GM08714 (cell line): ENCODE measurements around the gene SH3RF3.

Source experiments
- H3K4me3 ChIP-seq: fragments of 200-500 bp; sonication (Bioruptor generic); 2 replicates; pipeline ENCODE4 v1.5.1; 2014; ENCODE audit warnings: mild to moderate bottlenecking, low read length, inconsistent platforms
- ZNF274 ChIP-seq: IDR thresholded peaks from 2 replicates; pipeline ENCODE4 v1.6.1; 2012; ENCODE audit warnings: mild to moderate bottlenecking, low read depth, low read length

SH3RF3 gene

DNA sequence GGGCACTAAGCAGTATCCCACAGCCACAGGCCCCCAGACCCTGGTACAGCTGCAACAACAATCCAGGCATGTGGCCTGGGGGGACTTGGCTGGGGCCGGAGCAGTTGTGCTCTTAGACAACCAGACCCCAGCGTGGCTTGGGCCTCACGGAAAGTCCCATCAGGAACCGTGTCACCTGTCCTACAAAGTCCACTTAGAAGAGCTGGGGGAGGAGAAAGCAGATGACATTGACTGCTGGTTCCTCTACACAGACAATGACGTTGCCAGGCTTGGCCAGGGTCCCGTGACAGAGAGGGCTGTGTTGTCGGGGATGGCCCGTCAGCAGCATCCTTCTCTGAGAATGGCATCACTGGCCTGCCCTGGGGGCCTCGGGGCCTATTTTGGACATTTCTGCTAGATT, 360.3 kb downstream of the SH3RF3 start:
- TF ChIP-seq ZNF274, result no peak

DNA sequence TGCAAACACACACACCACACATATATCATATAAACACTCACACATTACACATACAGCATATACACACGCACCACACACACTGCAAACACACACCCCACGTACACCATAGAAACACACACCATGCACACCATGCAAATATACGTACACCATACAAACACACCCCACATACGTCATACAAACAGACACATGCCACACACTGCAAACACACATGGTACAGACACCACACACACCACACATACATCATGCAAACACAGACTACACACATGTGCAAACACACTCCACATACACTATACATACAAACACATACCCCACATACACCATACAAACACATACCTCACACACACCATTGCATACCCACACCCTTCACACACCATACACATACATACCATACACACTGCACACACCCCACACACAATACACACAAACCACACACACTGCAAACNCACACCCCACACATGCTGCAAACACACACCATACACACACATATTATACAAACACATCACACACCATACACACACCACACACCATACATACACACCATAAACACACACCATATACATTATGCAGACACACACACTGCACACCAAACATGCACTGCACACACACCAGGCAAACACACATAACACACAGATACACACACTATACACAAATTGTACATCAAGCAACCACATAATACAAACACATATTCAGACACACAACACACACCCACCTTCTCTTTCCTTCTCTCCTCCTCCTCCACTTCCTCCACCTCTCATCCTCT, 364.4 kb downstream of the SH3RF3 start:
- TF ChIP-seq ZNF274, result no peak
- H3K4me3 ChIP-seq, result no peak overlapping the region

More for the DNA sequence above, 360.3 kb downstream of the SH3RF3 start:
- no peak overlapping the region for H3K4me3 ChIP-seq

DNA sequence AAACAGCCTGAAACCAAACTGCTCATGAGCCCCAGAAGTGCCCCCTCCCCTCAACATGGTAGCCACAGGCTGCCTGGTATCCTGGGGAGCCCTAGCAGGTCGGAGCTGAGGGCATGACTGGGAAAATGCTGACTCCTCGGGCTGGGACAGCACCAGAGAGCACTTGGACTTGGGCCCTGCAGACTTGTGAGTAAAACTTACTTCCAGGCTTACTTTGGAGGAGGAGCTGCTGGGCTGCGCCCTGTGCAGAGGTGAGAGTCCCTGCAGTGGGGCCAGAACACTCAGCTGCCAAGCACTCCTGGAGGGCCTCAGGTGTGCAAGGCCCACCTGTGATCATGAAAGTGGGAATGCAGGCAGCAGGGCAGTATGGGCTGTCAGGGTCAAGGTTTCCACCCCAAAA, 365.3 kb downstream of the SH3RF3 start:
- no peak for TF ChIP-seq ZNF274
- no peak overlapping the region for H3K4me3 ChIP-seq

DNA sequence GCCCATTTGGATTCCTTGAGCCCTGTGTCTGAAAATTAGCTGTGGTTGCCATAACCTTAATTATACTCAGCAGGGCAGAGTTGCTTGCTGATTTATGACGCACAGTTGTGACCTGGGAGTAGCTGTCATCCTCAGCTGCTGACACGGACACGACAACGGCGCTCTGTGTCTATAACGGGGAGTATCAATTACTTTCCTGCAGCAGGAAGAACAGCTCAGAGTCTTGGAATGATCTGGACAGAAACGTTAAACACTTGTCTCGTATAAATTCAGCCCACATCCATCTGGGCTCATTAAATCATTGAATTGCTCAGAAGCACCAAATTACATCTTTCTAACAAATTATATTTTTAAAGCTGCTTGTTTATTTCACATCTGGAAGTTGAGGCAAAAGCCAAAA, 368.5 kb downstream of the SH3RF3 start:
- TF ChIP-seq ZNF274, result no peak
- no peak overlapping the region for H3K4me3 ChIP-seq

DNA sequence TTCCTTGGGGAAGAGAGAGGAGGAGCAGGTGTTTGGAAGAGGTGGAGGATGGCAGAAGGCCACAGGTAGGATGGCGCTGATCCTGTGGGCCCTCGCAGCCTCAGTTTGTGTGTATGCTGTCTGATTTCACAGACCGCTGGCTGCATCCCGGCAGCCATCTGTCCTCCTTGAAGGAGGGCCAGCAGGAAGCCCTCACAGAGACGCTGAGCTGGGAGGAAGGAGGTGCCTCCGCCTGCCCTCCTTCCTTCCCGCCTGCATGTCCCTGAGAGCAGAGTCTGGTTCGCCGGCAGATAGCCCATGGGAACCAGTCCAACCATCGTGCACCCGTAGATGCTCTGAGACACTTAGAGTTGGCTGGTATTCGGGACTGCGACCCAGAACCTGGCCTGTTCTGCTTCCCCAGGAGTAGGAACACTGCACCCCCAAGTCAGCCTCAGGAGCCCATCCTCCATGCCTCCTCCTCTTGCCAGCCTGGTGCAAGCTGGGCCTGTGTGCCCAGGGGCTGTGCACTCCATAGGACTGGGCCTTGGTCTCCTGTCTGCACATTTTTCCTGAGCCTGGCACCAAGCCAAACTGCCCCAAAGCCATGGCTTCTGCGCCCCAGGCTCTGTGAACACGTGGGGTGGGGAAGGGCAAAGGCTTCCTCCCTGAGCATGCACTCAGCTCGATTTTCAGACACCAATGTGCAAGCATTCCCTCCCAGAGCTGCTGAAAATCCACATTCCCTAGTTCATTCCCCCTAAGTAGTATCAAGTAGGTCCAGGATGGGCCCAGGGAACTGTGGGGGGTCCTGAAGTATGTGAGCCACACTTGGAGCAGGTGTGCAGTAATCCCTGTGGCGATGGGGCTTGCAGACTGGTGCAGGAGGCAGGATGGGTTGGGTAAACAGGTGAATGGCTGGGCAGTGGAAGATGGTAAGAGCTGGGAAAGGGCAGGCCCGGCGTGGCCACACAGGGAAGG, 369.2 kb downstream of the SH3RF3 start:
- no peak for TF ChIP-seq ZNF274

DNA sequence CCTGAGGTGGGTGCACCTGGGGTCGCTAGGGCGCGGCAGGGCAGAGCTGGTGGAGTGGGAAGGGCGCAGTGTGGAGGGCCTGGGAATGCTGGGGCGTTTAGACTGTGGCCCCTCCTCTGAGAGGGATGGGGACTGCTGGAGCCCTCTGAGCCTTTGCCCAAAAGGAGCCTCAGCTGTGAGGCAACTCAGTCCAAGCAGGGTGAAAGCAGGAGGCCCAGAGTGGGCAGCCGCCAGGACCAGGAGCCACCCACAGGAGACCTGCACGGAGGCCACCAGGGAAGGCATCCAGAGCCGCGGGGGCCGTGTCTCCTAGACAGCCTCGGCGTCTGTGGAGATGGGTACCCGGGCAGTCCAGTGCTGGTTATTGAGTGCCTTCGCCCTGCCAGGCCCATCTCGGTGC, 369.9 kb downstream of the SH3RF3 start:
- no peak overlapping the region for H3K4me3 ChIP-seq
- TF ChIP-seq ZNF274, result no peak

More for the DNA sequence above, 369.2 kb downstream of the SH3RF3 start:
- no peak overlapping the region for H3K4me3 ChIP-seq

DNA sequence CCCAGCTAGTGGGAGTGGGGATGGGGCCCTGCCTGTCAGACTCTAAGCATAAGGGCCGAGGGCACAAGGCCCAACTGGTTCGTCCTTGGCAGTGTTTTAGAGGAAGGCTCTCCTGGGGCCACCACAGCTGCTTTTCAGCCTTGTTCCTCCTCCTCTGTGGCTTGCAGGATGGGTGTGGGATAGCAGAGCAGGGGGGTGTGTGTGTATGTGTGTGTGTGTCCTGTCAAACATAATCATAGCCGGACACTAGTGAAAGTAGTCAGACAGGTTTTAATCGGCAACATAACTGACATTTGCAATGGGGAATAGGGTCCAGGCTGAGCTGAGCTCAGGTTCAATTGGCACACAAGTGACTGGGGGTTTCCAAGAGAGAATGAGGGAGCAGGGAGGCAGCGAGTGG, 370.6 kb downstream of the SH3RF3 start:
- no peak for TF ChIP-seq ZNF274
- no peak overlapping the region for H3K4me3 ChIP-seq

DNA sequence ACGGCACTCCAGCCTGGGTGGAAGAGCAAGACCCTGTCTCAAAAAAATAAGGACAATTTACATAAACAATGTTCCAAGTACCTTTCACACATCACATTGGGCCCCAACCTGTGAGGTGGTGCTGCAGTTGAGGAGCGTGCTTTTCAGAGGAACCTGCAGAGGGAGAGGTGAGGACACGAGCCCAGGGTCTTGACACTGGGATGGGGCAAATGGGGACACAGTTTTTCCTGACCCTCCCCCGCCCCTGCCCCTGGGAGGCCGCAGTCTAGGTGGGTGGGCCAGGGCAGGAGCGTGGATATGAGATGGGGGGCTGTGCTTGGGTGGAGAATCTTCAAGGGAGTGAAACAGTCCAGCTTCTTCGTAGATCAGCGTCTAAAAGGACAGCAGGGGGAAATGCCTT, 371.9 kb downstream of the SH3RF3 start:
- H3K4me3 ChIP-seq, result no peak overlapping the region
- TF ChIP-seq ZNF274, result no peak

DNA sequence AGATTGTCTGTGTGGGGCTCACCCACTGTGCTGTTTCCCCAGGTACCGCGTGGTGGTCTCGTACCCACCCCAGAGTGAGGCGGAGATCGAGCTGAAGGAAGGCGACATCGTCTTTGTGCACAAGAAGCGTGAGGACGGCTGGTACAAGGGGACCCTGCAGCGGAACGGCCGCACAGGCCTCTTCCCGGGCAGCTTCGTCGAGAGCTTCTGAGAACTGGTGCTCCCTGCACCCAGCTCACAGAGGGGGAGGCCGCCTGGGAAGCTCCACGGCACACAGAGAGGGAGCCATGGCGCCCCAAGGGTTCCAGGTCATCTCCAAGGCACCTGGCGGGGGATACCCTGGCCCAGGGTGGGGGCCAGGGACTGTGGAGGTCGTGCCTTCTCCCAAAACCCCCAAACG, 372.5 kb downstream of the SH3RF3 start:
- TF ChIP-seq ZNF274, result no peak
- no peak overlapping the region for H3K4me3 ChIP-seq

DNA sequence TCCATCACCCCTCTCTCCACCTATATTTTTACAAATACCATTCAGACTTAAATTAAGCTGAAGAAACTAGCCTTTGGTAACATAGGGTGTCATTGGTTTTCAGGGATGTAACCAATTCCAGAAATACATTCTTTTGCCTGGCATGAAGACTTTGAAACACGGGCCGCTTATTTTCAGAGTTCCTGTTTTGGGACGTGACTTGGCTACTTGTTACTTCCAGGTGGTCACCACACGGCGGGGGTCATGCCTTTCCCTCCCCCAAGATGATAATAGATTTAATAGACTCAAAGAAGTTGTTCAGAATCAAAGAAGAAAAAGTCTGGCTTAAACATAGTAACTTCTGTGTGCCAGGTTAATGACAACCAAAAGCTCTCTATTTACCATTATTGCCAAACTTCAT, 374.2 kb downstream of the SH3RF3 start:
- no peak overlapping the region for H3K4me3 ChIP-seq
- no peak for TF ChIP-seq ZNF274

DNA sequence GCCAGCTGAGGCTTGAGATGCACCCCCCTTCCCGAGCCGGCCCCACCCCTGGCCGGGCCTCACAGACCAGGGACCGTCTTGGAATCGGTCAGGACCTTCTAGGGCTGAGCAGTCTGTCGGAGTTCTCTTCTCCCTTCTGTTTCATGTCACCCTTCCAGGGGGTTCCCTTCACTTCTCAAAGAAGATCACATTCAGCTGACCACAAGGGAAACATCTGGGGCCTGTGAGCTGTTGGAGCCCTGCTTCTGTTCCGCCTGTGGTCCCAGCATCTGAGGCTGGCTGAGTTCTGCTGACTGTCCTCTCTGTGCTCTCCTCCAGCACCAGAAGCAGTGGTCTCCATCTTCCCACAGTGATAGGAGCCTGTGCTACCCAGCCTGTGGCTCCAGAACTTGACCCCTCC, 378.2 kb downstream of the SH3RF3 start:
- no peak for TF ChIP-seq ZNF274
- no peak overlapping the region for H3K4me3 ChIP-seq

DNA sequence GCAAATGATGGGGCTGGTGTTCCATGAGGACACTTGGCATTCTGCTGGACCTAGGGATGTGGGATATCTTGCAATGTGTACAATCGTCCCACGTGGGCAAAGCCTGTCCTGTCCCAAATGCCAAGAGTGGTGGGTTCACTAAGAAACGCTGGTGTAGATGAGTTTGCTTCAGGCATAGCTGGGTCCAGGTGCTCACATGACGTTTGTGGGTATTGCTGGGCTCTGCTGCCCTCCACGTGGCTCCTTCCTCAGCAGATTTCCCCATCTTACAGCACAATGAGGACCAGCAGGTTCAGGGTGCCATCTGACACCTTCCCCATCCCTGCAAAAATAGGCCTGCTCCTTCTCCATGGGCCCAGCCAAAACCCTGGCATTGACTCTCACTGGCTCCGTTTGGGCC, 378.8 kb downstream of the SH3RF3 start:
- no peak overlapping the region for H3K4me3 ChIP-seq
- TF ChIP-seq ZNF274, result no peak

DNA sequence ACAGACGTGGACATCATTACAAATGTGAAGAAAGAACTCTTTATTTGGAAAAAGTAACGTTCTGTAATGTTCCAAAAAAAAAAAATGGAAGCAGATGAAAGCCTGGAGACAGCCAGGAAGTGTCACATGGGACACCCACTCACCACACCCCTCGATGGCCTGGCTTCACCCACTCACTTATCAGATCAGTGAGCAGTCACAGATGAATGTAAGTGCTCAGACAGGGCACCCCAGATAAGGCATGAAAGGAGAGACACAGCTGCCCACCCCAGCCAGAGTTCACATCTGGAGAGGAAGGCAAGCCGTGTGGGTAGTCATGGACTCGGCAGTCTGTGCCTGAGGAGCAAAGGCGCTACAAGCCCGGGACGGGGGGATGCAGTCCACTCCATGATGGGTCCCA, 379.6 kb downstream of the SH3RF3 start:
- H3K4me3 ChIP-seq, result no peak overlapping the region
- no peak for TF ChIP-seq ZNF274

DNA sequence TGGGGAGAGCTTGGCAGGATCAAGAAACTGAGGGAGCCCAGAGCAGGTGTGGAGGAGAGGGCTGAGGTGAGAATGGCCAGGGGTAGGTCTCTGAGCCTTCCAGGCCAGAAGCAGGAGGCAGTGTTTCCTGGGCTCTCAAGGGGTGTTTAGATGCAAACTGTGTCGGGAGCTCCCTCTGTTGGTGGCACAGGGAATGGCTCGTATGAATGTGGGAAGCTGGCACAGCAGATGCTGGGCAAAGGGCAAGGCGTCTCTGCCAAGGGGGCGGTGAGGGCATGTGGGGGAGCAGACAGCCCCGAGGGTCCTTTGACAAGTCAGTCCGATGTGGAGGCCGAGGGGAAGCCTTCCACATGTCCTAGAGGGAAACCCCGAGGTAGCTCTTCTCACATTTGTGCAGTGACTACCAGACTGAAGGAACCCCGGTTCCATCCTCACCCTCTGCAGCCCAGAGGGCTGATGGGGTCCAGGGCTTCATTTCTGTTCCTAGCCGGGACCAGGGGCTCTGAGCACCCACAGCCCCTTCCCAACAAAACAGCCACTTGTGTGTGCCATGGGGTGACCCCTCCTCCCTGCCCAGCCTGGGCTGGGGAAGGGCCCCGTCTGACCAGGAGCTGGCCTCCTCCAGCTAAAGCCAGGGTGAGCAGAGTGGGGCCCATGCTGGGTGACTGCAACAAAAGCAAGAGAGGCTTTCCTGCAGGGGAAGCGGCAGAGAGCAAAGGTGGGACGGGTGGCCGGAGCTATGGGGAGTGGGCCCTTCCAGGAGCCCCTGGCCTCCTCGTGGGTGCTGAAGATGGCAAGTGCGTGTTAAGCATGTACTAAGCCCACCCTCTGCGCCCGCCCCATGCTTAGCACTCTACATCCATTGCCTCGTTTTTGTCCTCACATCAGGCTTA, 381.4 kb downstream of the SH3RF3 start:
- no peak overlapping the region for H3K4me3 ChIP-seq
- no peak for TF ChIP-seq ZNF274

DNA sequence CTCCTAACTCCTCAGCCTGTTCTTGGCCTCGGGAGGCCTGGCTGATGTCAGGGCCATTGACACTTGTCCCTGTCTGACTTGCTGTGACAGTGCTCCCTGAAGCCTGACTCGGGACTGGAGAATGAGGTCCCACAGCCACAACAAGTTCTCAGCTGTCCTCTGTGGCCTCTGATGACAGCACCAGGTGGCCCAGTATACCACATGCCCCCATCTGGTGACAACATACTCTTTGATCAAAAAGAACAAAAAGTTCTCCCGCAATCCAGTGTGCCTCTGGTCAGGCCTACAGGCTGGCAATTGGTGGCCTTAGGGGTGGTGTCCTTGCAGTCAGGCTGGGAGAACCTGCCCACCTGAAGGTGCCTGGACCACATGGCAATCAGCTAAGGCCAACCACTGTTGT, 382.2 kb downstream of the SH3RF3 start:
- no peak for TF ChIP-seq ZNF274
- no peak overlapping the region for H3K4me3 ChIP-seq
